ENCODE measurements around the gene C1orf216.

Gene C1orf216

GRCh38 chr1:35753626-35754260 lies 35.1 kb upstream of the C1orf216 start:
- TF ChIP-seq MYC (IDR thresholded peaks at IDR 0.05; ENCODE audit: low read depth, low read length) = no peak
- TF ChIP-seq, protein P1, sequence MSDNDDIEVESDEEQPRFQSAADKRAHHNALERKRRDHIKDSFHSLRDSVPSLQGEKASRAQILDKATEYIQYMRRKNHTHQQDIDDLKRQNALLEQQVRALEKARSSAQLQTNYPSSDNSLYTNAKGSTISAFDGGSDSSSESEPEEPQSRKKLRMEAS (IDR thresholded peaks at IDR 0.05; ENCODE audit: low read depth, low read length) = no peak
- TF ChIP-seq, protein P2, sequence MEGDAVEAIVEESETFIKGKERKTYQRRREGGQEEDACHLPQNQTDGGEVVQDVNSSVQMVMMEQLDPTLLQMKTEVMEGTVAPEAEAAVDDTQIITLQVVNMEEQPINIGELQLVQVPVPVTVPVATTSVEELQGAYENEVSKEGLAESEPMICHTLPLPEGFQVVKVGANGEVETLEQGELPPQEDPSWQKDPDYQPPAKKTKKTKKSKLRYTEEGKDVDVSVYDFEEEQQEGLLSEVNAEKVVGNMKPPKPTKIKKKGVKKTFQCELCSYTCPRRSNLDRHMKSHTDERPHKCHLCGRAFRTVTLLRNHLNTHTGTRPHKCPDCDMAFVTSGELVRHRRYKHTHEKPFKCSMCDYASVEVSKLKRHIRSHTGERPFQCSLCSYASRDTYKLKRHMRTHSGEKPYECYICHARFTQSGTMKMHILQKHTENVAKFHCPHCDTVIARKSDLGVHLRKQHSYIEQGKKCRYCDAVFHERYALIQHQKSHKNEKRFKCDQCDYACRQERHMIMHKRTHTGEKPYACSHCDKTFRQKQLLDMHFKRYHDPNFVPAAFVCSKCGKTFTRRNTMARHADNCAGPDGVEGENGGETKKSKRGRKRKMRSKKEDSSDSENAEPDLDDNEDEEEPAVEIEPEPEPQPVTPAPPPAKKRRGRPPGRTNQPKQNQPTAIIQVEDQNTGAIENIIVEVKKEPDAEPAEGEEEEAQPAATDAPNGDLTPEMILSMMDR (IDR thresholded peaks at IDR 0.05; ENCODE audit: low read depth, low read length) = no peak
- TF ChIP-seq POLR2A (IDR thresholded peaks at IDR 0.05; ENCODE audit: extremely low read depth, insufficient read length) = no peak
- no peak overlapping the region for H3K4me3 ChIP-seq (ENCODE audit: low read depth, low read length)
- no peak for DNase-seq (ENCODE audit: low read depth)

GRCh38 chr1:35748326-35748725 lies 29.6 kb upstream of the C1orf216 start:
- no peak overlapping the region for H3K4me3 ChIP-seq (ENCODE audit: low read depth, low read length)
- TF ChIP-seq, protein P2 (IDR thresholded peaks at IDR 0.05; ENCODE audit: low read depth, low read length) = no peak
- TF ChIP-seq, protein P1 (IDR thresholded peaks at IDR 0.05; ENCODE audit: low read depth, low read length) = no peak
- TF ChIP-seq POLR2A (IDR thresholded peaks at IDR 0.05; ENCODE audit: extremely low read depth, insufficient read length) (no peak), MYC (IDR thresholded peaks at IDR 0.05; ENCODE audit: low read depth, low read length) (no peak)
- no peak for DNase-seq (ENCODE audit: low read depth)

- TF ChIP-seq, protein P1 (IDR thresholded peaks at IDR 0.05; ENCODE audit: low read depth, low read length) = no peak
- no peak for TF ChIP-seq POLR2A (IDR thresholded peaks at IDR 0.05; ENCODE audit: extremely low read depth, insufficient read length)
- TF ChIP-seq, protein P2 (IDR thresholded peaks at IDR 0.05; ENCODE audit: low read depth, low read length) = no peak
- no peak for TF ChIP-seq MYC (IDR thresholded peaks at IDR 0.05; ENCODE audit: low read depth, low read length)
- H3K4me3 ChIP-seq (ENCODE audit: low read depth, low read length) = no peak overlapping the region
- DNase-seq (ENCODE audit: low read depth) = no peak
These were observed 26.5 kb upstream of the C1orf216 start for GRCh38 chr1:35745124-35745730.

- H3K4me3 ChIP-seq (ENCODE audit: low read depth, low read length) = no peak overlapping the region
- no peak for DNase-seq (ENCODE audit: low read depth)
- TF ChIP-seq, protein P1 (IDR thresholded peaks at IDR 0.05; ENCODE audit: low read depth, low read length) = no peak
- TF ChIP-seq MYC (IDR thresholded peaks at IDR 0.05; ENCODE audit: low read depth, low read length) = no peak
These were observed 18.4 kb upstream of the C1orf216 start for GRCh38 chr1:35737120-35737519.

GRCh38 chr1:35727434-35728040 lies 8.9 kb upstream of the C1orf216 start:
- no peak overlapping the region for H3K4me3 ChIP-seq (ENCODE audit: low read depth, low read length)
- no peak for DNase-seq (ENCODE audit: low read depth)
- TF ChIP-seq, protein P1 (IDR thresholded peaks at IDR 0.05; ENCODE audit: low read depth, low read length) = no peak
- TF ChIP-seq POLR2A (IDR thresholded peaks at IDR 0.05; ENCODE audit: extremely low read depth, insufficient read length) (no peak), MYC (IDR thresholded peaks at IDR 0.05; ENCODE audit: low read depth, low read length) (no peak)
- TF ChIP-seq, protein P2 (IDR thresholded peaks at IDR 0.05; ENCODE audit: low read depth, low read length) = no peak
